ENCODE measurements around the gene PIN1. TPM values are rescaled to one million over a fixed set of nuclear protein-coding genes. Genes with fewer than 3 reads are reported as not detected.

PIN1 gene
- total RNA-seq, 4 donors from 2014 or later: 22.9 to 82.5 (median 43.7) TPM

- H3K36me3 ChIP-seq: peaks cover 0 to 24% (median 8%) of the 10 kb centered on the region in 4 donors
- intact Hi-C loops (cut with DNase I; ENCODE audit: low total_unique reads): no loop called here
- H3K4me1 ChIP-seq: peaks cover 0 to 8% (median 2%) of the 10 kb centered on the region in 4 donors
These were observed 12.1 kb downstream of the PIN1 start for GRCh38 chr19:9847087-9847671.

GRCh38 chr19:9848060-9848459, 12.9 kb downstream of the PIN1 start:
- Histone ChIP-seq H3K4me3 (no peak overlapping the region), H3K9me3 (no peaks in the 10 kb centered on the region), H3K27me3 (no peaks in the 10 kb centered on the region), H3K4me1 (peaks cover 0 to 8% (median 2%) of the 10 kb centered on the region in 4 donors), H3K27ac (no peak overlapping the region), H3K36me3 (peaks cover 0 to 16% (median 4%) of the 10 kb centered on the region in 4 donors)
- intact Hi-C loops (cut with DNase I; ENCODE audit: low total_unique reads): no loop called here
- TF ChIP-seq EP300 (IDR thresholded peaks at IDR 0.05; ENCODE audit: low read depth): no peak
- peak in 2 of 5 experiments; percentile 18 for TF ChIP-seq CTCF (IDR thresholded peaks at IDR 0.05)
- no peak for TF ChIP-seq POLR2AphosphoS5 (IDR thresholded peaks at IDR 0.05)
- no peak for TF ChIP-seq POLR2A (IDR thresholded peaks at IDR 0.05)
- 88% methylated on average over 4 of the region's 4 CpGs; no CpG with 5 or more reads in 1 of the 2 donors for WGBS, 2 donors (ENCODE audit: low coverage in 1 of 2)
- in situ Hi-C loops (cut with MboI; ENCODE audit: low pct_ligation_motif_present in 1 of 4, low pct_unique_long_range_greater_than_20kb in 1 of 4, low sequenced_read_pairs in 3 of 4): no loop called here
- no peak for DNase-seq

More at GRCh38 chr19:9847087-9847671, 12.1 kb downstream of the PIN1 start:
- TF ChIP-seq CTCF (IDR thresholded peaks at IDR 0.05) (peak in 4 of 5 experiments; percentile 22 to 31 (median 22)), POLR2A (IDR thresholded peaks at IDR 0.05) (no peak)
- peak; percentile 28 for DNase-seq
- H3K4me3 ChIP-seq: no peak overlapping the region
- in situ Hi-C loops (cut with MboI; ENCODE audit: low pct_ligation_motif_present in 1 of 4, low pct_unique_long_range_greater_than_20kb in 1 of 4, low sequenced_read_pairs in 3 of 4): no loop called here
- no peaks in the 10 kb centered on the region for H3K9me3 ChIP-seq
- 40 to 51% methylated on average over 1 to 13 of the region's 13 CpGs for WGBS, 2 donors (ENCODE audit: low coverage in 1 of 2)
- H3K27ac ChIP-seq: no peak overlapping the region
- no peaks in the 10 kb centered on the region for H3K27me3 ChIP-seq

GRCh38 chr19:9848762-9849161, 13.6 kb downstream of the PIN1 start:
- Histone ChIP-seq H3K4me3 (no peak overlapping the region), H3K36me3 (peaks cover 0 to 9% (median under 1%) of the 10 kb centered on the region in 4 donors), H3K9me3 (no peaks in the 10 kb centered on the region), H3K4me1 (peaks cover 0 to 8% (median 2%) of the 10 kb centered on the region in 4 donors), H3K27ac (no peak overlapping the region), H3K27me3 (no peaks in the 10 kb centered on the region)
- DNase-seq: no peak
- TF ChIP-seq POLR2AphosphoS5 (IDR thresholded peaks at IDR 0.05) (no peak), CTCF (IDR thresholded peaks at IDR 0.05) (no peak), EP300 (IDR thresholded peaks at IDR 0.05; ENCODE audit: low read depth) (no peak), POLR2A (IDR thresholded peaks at IDR 0.05) (no peak)
- WGBS, 2 donors (ENCODE audit: low coverage in 1 of 2): 89% methylated on average over 23 of the region's 23 CpGs; no CpG with 5 or more reads in 1 of the 2 donors
- in situ Hi-C loops (cut with MboI; ENCODE audit: low pct_ligation_motif_present in 1 of 4, low pct_unique_long_range_greater_than_20kb in 1 of 4, low sequenced_read_pairs in 3 of 4): no loop called here
- intact Hi-C loops (cut with DNase I; ENCODE audit: low total_unique reads): no loop called here

- peaks cover 0 to under 1% (median 0%) of the 10 kb centered on the region in 4 donors for H3K36me3 ChIP-seq
- in situ Hi-C loops (cut with MboI; ENCODE audit: low pct_ligation_motif_present in 1 of 4, low pct_unique_long_range_greater_than_20kb in 1 of 4, low sequenced_read_pairs in 3 of 4) (no loop called here), intact Hi-C loops (cut with DNase I; ENCODE audit: low total_unique reads) (no loop called here)
- H3K27me3 ChIP-seq: no peaks in the 10 kb centered on the region
- no peak overlapping the region for H3K4me3 ChIP-seq
- H3K4me1 ChIP-seq: peaks cover 0 to 8% (median 2%) of the 10 kb centered on the region in 4 donors
- H3K27ac ChIP-seq: no peak overlapping the region
- no peak for DNase-seq
- H3K9me3 ChIP-seq: no peaks in the 10 kb centered on the region
- TF ChIP-seq CTCF (IDR thresholded peaks at IDR 0.05) (no peak), EP300 (IDR thresholded peaks at IDR 0.05; ENCODE audit: low read depth) (no peak), POLR2A (IDR thresholded peaks at IDR 0.05) (no peak), POLR2AphosphoS5 (IDR thresholded peaks at IDR 0.05) (no peak)
- WGBS, 2 donors (ENCODE audit: low coverage in 1 of 2): 75% methylated on average over 7 of the region's 7 CpGs; no CpG with 5 or more reads in 1 of the 2 donors
These were observed 14.7 kb downstream of the PIN1 start for GRCh38 chr19:9849791-9850190.
